ENCODE results near the gene TRIM28.

TRIM28 gene

GRCh38 chr19:58510084-58510862 lies 33.6 kb upstream of the TRIM28 start:
- H3K4me2 ChIP-seq (ENCODE audit: insufficient read depth, low read length, poor library complexity, severe bottlenecking): no peak overlapping the region
- peaks cover 0 to 6% of the 10 kb centered on the region in 2 donors for H3K4me1 ChIP-seq (ENCODE audit: control insufficient read depth in 2 of 2, insufficient read depth in 1 of 2, low read depth in 1 of 2, low read length in 2 of 2)
- no peaks in the 10 kb centered on the region for H3K27me3 ChIP-seq (ENCODE audit: control insufficient read depth in 3 of 3, insufficient read depth in 3 of 3, low read depth in 1 of 3, low read length in 3 of 3)
- H3K36me3 ChIP-seq (replicated peaks in 1 of 2; ENCODE audit: control insufficient read depth in 2 of 2, insufficient read depth in 2 of 2, low read length in 2 of 2): peaks cover 5 to 24% of the 10 kb centered on the region in 2 donors
- H2AK5ac ChIP-seq (ENCODE audit: low read depth, low read length): no peak overlapping the region
- no peaks in the 10 kb centered on the region for H3K79me1 ChIP-seq (ENCODE audit: low read depth, low read length)
- H3K9me3 ChIP-seq (replicated peaks in 1 of 2; ENCODE audit: control insufficient read depth in 2 of 2, insufficient read depth in 1 of 2, low read depth in 1 of 2, low read length in 2 of 2): no peaks in the 10 kb centered on the region
- no peak overlapping the region for H3K18ac ChIP-seq (ENCODE audit: low read length)
- no peak overlapping the region for H4K8ac ChIP-seq (ENCODE audit: low read depth, low read length)
- H3K9ac ChIP-seq (ENCODE audit: low read depth, low read length, poor library complexity): no peak overlapping the region
- no peak overlapping the region for H2BK120ac ChIP-seq (ENCODE audit: low read depth, low read length)
- H3K14ac ChIP-seq (ENCODE audit: low read length): no peak overlapping the region
- H2BK5ac ChIP-seq (ENCODE audit: low read length): no peak overlapping the region
- no peak for DNase-seq (ENCODE audit: low spot score)
- H3K23ac ChIP-seq (ENCODE audit: low read depth, low read length, poor library complexity): no peak overlapping the region
- no CpG with 5 or more reads among the region's 8 CpGs for WGBS, 2 donors (ENCODE audit: extremely low coverage in 2 of 2, insufficient read length in 2 of 2, insufficient replicate concordance in 1 of 2)
- no peak overlapping the region for H2BK15ac ChIP-seq (ENCODE audit: low read length)
- H3K4ac ChIP-seq (ENCODE audit: low read length): no peak overlapping the region
- H3K27ac ChIP-seq (replicated peaks; ENCODE audit: low read length): no peak overlapping the region
- no peak overlapping the region for H3K4me3 ChIP-seq (ENCODE audit: low read length in 2 of 2)
- no peak overlapping the region for H2BK12ac ChIP-seq (ENCODE audit: low read length)
- H2AFZ ChIP-seq (ENCODE audit: low read length): no peak overlapping the region
- H4K91ac ChIP-seq (ENCODE audit: low read depth, low read length, poor library complexity): no peak overlapping the region

GRCh38 chr19:58511353-58512208 lies 32.3 kb upstream of the TRIM28 start, which contains the start of gene SLC27A5:
Gene SLC27A5, minus strand, starts transcription at chr19:58511992. Its CDS starts 37 bp downstream, at chr19:58511955.
- H3K4me1 ChIP-seq (ENCODE audit: control insufficient read depth in 2 of 2, insufficient read depth in 1 of 2, low read depth in 1 of 2, low read length in 2 of 2): peaks cover 0 to 9% of the 10 kb centered on the region in 2 donors
- no peak within 1 kb of the TSS for H2BK12ac ChIP-seq (ENCODE audit: low read length)
- no CpG with 5 or more reads among the region's 25 CpGs for WGBS, 2 donors (ENCODE audit: extremely low coverage in 2 of 2, insufficient read length in 2 of 2, insufficient replicate concordance in 1 of 2)
- no peak within 1 kb of the TSS for H2AFZ ChIP-seq (ENCODE audit: low read length)
- no peak within 1 kb of the TSS for H2BK15ac ChIP-seq (ENCODE audit: low read length)
- no peak within 1 kb of the TSS for H2BK120ac ChIP-seq (ENCODE audit: low read depth, low read length)
- peak within 1 kb of the TSS in 1 of 2 donors; percentile 14 for H3K4me3 ChIP-seq (ENCODE audit: low read length in 2 of 2)
- no peak within 1 kb of the TSS for H3K27ac ChIP-seq (replicated peaks; ENCODE audit: low read length)
- H3K9me3 ChIP-seq (replicated peaks in 1 of 2; ENCODE audit: control insufficient read depth in 2 of 2, insufficient read depth in 1 of 2, low read depth in 1 of 2, low read length in 2 of 2): no peaks in the 10 kb centered on the region
- DNase-seq (ENCODE audit: low spot score): no peak
- peaks cover under 1% of the 10 kb centered on the region for H3K79me1 ChIP-seq (ENCODE audit: low read depth, low read length)
- H4K91ac ChIP-seq (ENCODE audit: low read depth, low read length, poor library complexity): no peak within 1 kb of the TSS
- no peaks in the 10 kb centered on the region for H3K27me3 ChIP-seq (ENCODE audit: control insufficient read depth in 3 of 3, insufficient read depth in 3 of 3, low read depth in 1 of 3, low read length in 3 of 3)
- H4K8ac ChIP-seq (ENCODE audit: low read depth, low read length): peak within 1 kb of the TSS; percentile 43
- H3K9ac ChIP-seq (ENCODE audit: low read depth, low read length, poor library complexity): peak within 1 kb of the TSS; percentile 30
- H3K4me2 ChIP-seq (ENCODE audit: insufficient read depth, low read length, poor library complexity, severe bottlenecking): no peak within 1 kb of the TSS
- peak within 1 kb of the TSS; percentile 56 for H2AK5ac ChIP-seq (ENCODE audit: low read depth, low read length)
- peaks cover 16 to 36% of the 10 kb centered on the region in 2 donors for H3K36me3 ChIP-seq (replicated peaks in 1 of 2; ENCODE audit: control insufficient read depth in 2 of 2, insufficient read depth in 2 of 2, low read length in 2 of 2)
- peak within 1 kb of the TSS; percentile 45 for H3K4ac ChIP-seq (ENCODE audit: low read length)
- H2BK5ac ChIP-seq (ENCODE audit: low read length): no peak within 1 kb of the TSS
- peak within 1 kb of the TSS; percentile 56 for H3K14ac ChIP-seq (ENCODE audit: low read length)
- peak within 1 kb of the TSS; percentile 67 for H3K23ac ChIP-seq (ENCODE audit: low read depth, low read length, poor library complexity)
- no peak within 1 kb of the TSS for H3K18ac ChIP-seq (ENCODE audit: low read length)

GRCh38 chr19:58513213-58513693 lies 30.6 kb upstream of the TRIM28 start:
- Histone ChIP-seq H3K36me3 (replicated peaks in 1 of 2; ENCODE audit: control insufficient read depth in 2 of 2, insufficient read depth in 2 of 2, low read length in 2 of 2) (peaks cover 24 to 47% of the 10 kb centered on the region in 2 donors), H3K4me3 (ENCODE audit: low read length in 2 of 2) (no peak overlapping the region), H2BK15ac (ENCODE audit: low read length) (no peak overlapping the region), H2BK12ac (ENCODE audit: low read length) (no peak overlapping the region), H4K8ac (ENCODE audit: low read depth, low read length) (no peak overlapping the region), H2AFZ (ENCODE audit: low read length) (no peak overlapping the region), H3K79me1 (ENCODE audit: low read depth, low read length) (peaks cover 13% of the 10 kb centered on the region), H3K9ac (ENCODE audit: low read depth, low read length, poor library complexity) (no peak overlapping the region), H3K4ac (ENCODE audit: low read length) (no peak overlapping the region), H2BK5ac (ENCODE audit: low read length) (no peak overlapping the region), H3K9me3 (replicated peaks in 1 of 2; ENCODE audit: control insufficient read depth in 2 of 2, insufficient read depth in 1 of 2, low read depth in 1 of 2, low read length in 2 of 2) (no peaks in the 10 kb centered on the region), H3K27me3 (ENCODE audit: control insufficient read depth in 3 of 3, insufficient read depth in 3 of 3, low read depth in 1 of 3, low read length in 3 of 3) (no peaks in the 10 kb centered on the region), H3K4me2 (ENCODE audit: insufficient read depth, low read length, poor library complexity, severe bottlenecking) (no peak overlapping the region), H3K27ac (replicated peaks; ENCODE audit: low read length) (no peak overlapping the region), H4K91ac (ENCODE audit: low read depth, low read length, poor library complexity) (no peak overlapping the region), H3K14ac (ENCODE audit: low read length) (no peak overlapping the region), H3K18ac (ENCODE audit: low read length) (no peak overlapping the region), H3K4me1 (ENCODE audit: control insufficient read depth in 2 of 2, insufficient read depth in 1 of 2, low read depth in 1 of 2, low read length in 2 of 2) (peaks cover 4 to 12% of the 10 kb centered on the region in 2 donors), H2AK5ac (ENCODE audit: low read depth, low read length) (peak overlapping the region; percentile 96), H3K23ac (ENCODE audit: low read depth, low read length, poor library complexity) (peak overlapping the region; percentile 85), H2BK120ac (ENCODE audit: low read depth, low read length) (no peak overlapping the region)
- DNase-seq (ENCODE audit: low spot score): no peak
- no CpG with 5 or more reads among the region's 10 CpGs for WGBS, 2 donors (ENCODE audit: extremely low coverage in 2 of 2, insufficient read length in 2 of 2, insufficient replicate concordance in 1 of 2)
